Psoas muscle (tissue), 8 donors: ENCODE results near the gene PDIA3. TPM values are rescaled to one million over a fixed set of nuclear protein-coding genes. Genes with fewer than 3 reads are reported as not detected.
A peak's percentile ranks its signal among the peaks of the same experiment; 100 is the strongest.
"Not testable (repeated sequence)": the region's sequence is repeated elsewhere in the genome, so short reads cannot be mapped to it uniquely, and the experiment has no call there.

Source experiments
- ATAC-seq, 4 donors: fragments of 200-7000 bp; cut with Tn5 transposase; one replicate each; pipeline ENCODE4 v1.9.1; 2020; ENCODE audit warnings: moderate library complexity in 3 of 4, mild to moderate bottlenecking in 2 of 4
- DNase-seq, 2 donors: peaks; one replicate each; pipeline ENCODE4 v3.0.0-alpha.2; 2020
- H3K27ac ChIP-seq: fragments of 200-600 bp; one replicate; pipeline ENCODE4 v1.8.0; 2022
- H3K27me3 ChIP-seq, 3 donors: fragments of 200-600 bp in 1 of 3; one replicate each; pipeline versions ENCODE4 v1.6.1 to v1.8.0; 2013 to 2022; ENCODE audit warnings: low read length in 2 of 3, mild to moderate bottlenecking in 2 of 3, moderate library complexity in 1 of 3; ENCODE audit not compliant: insufficient read depth in 3 of 3
- H3K36me3 ChIP-seq, 2 donors: fragments of 200-600 bp in 1 of 2; one replicate each; pipeline versions ENCODE4 v1.6.1 to v1.8.0; 2013 to 2022; ENCODE audit warnings: low read depth in 1 of 2, mild to moderate bottlenecking in 1 of 2, moderate library complexity in 1 of 2; ENCODE audit not compliant: insufficient read depth in 1 of 2
- H3K4me1 ChIP-seq: fragments of 200-600 bp; one replicate; pipeline ENCODE4 v1.8.0; 2022
- H3K4me3 ChIP-seq: fragments of 200-600 bp; one replicate; pipeline ENCODE4 v1.8.0; 2022; ENCODE audit warnings: mild to moderate bottlenecking
- H3K9me3 ChIP-seq: fragments of 200-600 bp; one replicate; pipeline ENCODE4 v1.8.0; 2022
- WGBS, 3 donors: extraction: QIAGEN DNeasy Blood & Tissue Kit; methylation state at CpG; one replicate each; pipeline versions ENCODE4 v1.1.6 to v1.1.7; 2013; 5-methylcytosine and 5-hydroxymethylcytosine counted together
- intact Hi-C, 2 donors: fragments of 100-400 bp; cut with DNase I; formaldehyde crosslinking; loops; one replicate each; pipeline versions ENCODE4 v1.11.0 to v1.14.2; 2022
- polyA plus RNA-seq, 3 donors: library from polyadenylated mRNA; stranded (reverse); fragments of 200-250 nt; gene quantifications; one replicate each; pipeline ENCODE4 v1.2.3, GENCODE V29; 2013
- total RNA-seq, 4 donors: library from RNA; stranded (reverse); fragmentation: NEBNext Ultra II Directional in 2 of 4; extraction: Animal tissue kit (Norgen Biotek cat#: 25700) in 2 of 4; gene quantifications; one replicate each; pipeline versions ENCODE4 v1.2.1 to v1.2.4, GENCODE V29; 2021 to 2023
- TF ChIP-seq, protein P1 (sequence below): fragments of 200-600 bp; IDR thresholded peaks from one replicate; pipeline ENCODE4 v1.8.0; 2022; ENCODE audit warnings: antibody characterized with exemption
- donor health status: healthy with polysubstance abuse.
- donor health status: DM: no; HTN: no; CAD: no; lungs with moderate emphysema.
- donor health status: Bipolar disorder and iron deficiency.
- donor health status: healthy.
- donor health status: DM: yes; HTN: yes; CAD: no.
- donor health status: DM: no; HTN: no; CAD: no.
- donor health status: DM: no; HTN: no; CAD: no.
- donor health status: DM: yes; HTN: yes; CAD: no.

PDIA3 gene
- total and polyA plus RNA-seq, 7 donors = 48.0 to 89.0 (median 62.1) TPM

DNA sequence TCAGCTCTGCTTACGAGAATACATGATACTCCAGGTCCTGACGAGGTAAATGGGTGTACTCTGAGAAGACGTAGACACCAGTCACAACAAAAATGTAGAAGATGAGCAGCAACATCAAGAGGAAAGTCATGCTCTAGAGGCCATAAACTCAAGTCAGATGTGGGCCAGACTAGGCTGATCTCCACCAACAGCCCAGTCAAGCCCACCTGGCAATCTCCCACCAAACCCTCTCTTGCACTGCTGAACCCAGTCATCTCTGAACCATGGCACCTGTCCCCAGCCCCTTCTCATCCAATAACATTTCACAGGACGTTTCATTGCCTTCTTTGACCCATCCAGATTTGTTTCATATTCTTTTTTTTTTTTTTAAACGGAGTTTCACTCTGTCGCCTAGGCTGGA is 10.8 kb upstream of the PDIA3 start:
- WGBS, 3 donors = 77 to 82% (median 81%) methylated on average over 6 of the region's 6 CpGs
- Histone ChIP-seq H3K27ac (no peak overlapping the region), H3K36me3 (no peaks in the 10 kb centered on the region), H3K4me3 (no peak overlapping the region), H3K4me1 (no peaks in the 10 kb centered on the region), H3K9me3 (no peaks in the 10 kb centered on the region), H3K27me3 (no peaks in the 10 kb centered on the region)
- TF ChIP-seq, protein P1, sequence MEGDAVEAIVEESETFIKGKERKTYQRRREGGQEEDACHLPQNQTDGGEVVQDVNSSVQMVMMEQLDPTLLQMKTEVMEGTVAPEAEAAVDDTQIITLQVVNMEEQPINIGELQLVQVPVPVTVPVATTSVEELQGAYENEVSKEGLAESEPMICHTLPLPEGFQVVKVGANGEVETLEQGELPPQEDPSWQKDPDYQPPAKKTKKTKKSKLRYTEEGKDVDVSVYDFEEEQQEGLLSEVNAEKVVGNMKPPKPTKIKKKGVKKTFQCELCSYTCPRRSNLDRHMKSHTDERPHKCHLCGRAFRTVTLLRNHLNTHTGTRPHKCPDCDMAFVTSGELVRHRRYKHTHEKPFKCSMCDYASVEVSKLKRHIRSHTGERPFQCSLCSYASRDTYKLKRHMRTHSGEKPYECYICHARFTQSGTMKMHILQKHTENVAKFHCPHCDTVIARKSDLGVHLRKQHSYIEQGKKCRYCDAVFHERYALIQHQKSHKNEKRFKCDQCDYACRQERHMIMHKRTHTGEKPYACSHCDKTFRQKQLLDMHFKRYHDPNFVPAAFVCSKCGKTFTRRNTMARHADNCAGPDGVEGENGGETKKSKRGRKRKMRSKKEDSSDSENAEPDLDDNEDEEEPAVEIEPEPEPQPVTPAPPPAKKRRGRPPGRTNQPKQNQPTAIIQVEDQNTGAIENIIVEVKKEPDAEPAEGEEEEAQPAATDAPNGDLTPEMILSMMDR = no peak
- intact Hi-C loops = no loop called here
- ATAC-seq (no peak), DNase-seq (no peak)

DNA sequence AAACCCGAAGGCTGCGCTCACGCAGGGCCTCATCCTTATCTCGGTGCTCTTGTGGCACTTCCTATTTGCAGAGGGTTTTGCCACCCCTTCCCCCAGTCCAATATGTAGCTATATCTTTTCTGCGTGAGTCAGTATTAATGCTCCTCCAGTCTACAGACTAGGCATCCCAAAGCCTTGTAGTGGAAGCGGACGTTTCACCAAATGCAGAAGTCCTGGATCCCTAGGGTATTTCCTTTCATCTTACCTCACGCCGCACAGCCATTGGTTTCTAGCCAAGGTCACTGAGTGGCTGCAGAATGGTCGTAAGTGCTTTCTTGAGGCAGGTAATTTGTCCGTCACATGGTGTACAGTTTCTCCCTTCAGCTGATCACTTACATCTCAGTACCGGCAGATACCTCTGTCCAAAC is 668 bp downstream of the PDIA3 start:
- H3K4me1 ChIP-seq, DNase-seq, H3K36me3 ChIP-seq, H3K9me3 ChIP-seq, intact Hi-C loops, H3K27me3 ChIP-seq: not testable (repeated sequence)
- Histone ChIP-seq H3K4me3 (peak overlapping the region; percentile 86), H3K27ac (peak overlapping the region; percentile 92)
- WGBS, 3 donors = 1 to 7% (median 2%) methylated on average over 9 to 12 of the region's 12 CpGs
- peak; percentile 32 to 52 (median 42) for ATAC-seq

DNA sequence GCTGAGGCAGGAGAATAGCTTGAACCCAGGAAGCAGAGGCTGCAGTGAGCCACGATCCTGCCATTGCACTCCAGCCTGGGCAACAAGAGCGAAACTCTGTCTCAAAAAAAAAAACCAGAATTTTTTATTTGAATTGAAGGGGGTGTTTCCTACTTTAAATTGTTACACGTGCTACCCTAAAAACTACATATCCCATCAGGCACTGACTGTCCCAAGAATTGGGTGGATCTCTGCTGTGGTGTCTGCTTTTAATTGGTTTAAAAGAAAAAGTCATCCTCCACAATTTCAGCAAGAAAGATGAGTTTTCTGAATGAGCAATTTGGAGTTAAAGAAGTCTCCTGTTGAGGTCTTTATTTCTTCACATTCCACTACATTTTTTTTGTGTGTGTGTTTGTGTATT is 2.1 kb downstream of the PDIA3 start:
- H3K4me1 ChIP-seq = peaks cover 8% of the 10 kb centered on the region
- H3K4me3 ChIP-seq = peak overlapping the region; percentile 86

DNA sequence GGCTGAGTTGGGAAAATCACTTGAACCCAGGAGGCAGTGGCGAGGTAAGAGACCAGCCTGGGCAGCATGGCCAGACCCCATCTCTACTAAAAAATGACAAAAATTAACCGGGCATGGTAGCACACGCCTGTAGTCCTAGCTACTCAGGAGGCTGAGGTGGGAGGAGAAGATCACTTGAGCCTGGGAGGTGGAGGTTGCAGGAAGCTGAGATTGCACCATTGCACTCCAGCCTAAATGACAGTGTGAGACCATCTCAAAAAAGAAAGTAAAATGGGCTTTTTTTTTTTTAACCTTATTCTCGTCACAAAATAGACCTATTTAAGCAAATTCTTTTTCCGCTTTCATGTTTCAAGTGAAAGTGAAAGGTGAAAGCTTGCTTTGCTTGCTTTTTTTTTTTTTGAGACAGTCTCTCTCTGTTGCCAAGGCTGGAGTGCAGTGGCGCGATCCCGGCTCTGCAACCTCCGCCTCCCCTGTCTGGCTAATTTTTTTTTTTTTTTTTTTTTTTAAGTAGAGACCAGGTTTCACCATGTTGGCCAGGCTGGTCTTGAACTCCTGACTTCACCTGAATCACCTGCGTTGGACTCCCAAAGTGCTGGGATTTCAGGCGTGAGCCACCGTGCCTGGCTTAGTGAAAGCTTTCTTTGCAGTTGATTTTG is 3.6 kb downstream of the PDIA3 start:
- ATAC-seq (no peak), DNase-seq (no peak)
- H3K36me3 ChIP-seq = peaks cover 2 to 35% of the 10 kb centered on the region in 2 donors
- 73 to 84% (median 80%) methylated on average over 12 of the region's 12 CpGs for WGBS, 3 donors
- TF ChIP-seq, protein P1 = no peak
- peak overlapping the region; percentile 32 for H3K4me3 ChIP-seq
- intact Hi-C loops = no loop called here
- peaks cover 13% of the 10 kb centered on the region for H3K4me1 ChIP-seq
- H3K27me3 ChIP-seq = no peaks in the 10 kb centered on the region
- H3K9me3 ChIP-seq = no peaks in the 10 kb centered on the region
- H3K27ac ChIP-seq = no peak overlapping the region

More for the DNA sequence above, 2.1 kb downstream of the PDIA3 start:
- Histone ChIP-seq H3K27ac (no peak overlapping the region), H3K9me3 (no peaks in the 10 kb centered on the region), H3K27me3 (no peaks in the 10 kb centered on the region), H3K36me3 (peaks cover 0 to 20% of the 10 kb centered on the region in 2 donors)
- 70 to 75% (median 73%) methylated on average over 3 of the region's 3 CpGs for WGBS, 3 donors
- DNase-seq (no peak), ATAC-seq (no peak)
- TF ChIP-seq, protein P1 = no peak
- intact Hi-C loops = no loop called here

DNA sequence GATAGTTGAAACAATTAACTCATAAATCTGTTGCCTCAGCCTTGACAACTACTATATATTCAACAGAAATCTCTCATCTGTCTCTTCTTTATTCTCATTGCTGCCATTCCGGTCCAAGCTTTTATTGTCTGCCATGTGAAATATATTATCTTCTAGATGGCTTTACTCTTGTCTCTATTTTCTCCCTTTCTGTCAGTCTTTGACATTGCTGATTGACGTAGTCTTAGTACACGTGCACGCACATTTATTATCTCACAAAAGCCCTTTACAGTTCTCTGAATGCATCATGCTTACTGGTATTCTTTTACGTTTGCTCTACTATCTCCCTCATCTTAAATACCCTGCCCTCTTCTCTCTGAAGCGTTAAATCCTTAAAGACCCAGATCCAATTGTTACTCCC is 5.6 kb downstream of the PDIA3 start:
- Histone ChIP-seq H3K27me3 (no peaks in the 10 kb centered on the region), H3K4me1 (peaks cover 13% of the 10 kb centered on the region), H3K4me3 (no peak overlapping the region), H3K27ac (no peak overlapping the region), H3K9me3 (no peaks in the 10 kb centered on the region), H3K36me3 (peaks cover 2 to 55% of the 10 kb centered on the region in 2 donors)
- intact Hi-C loops = no loop called here
- TF ChIP-seq, protein P1 = no peak
- DNase-seq (no peak), ATAC-seq (no peak)
- WGBS, 3 donors = 78 to 85% (median 79%) methylated on average over 6 of the region's 6 CpGs
